HG03521 (cell line): Measurements from ENCODE around the gene ESYT2.
A peak's percentile ranks its signal among the peaks of the same experiment; 100 is the strongest.
"Not testable (repeated sequence)": the region's sequence is repeated elsewhere in the genome, so short reads cannot be mapped to it uniquely, and the experiment has no call there.

ENCODE experiments used
- ATAC-seq: cut with Tn5 transposase; IDR thresholded peaks from one replicate; pipeline ENCODE4 v1.9.1; 2021; ENCODE audit warnings: mild to moderate bottlenecking, moderate library complexity; ENCODE audit not compliant: unreplicated experiment

Gene ESYT2

GRCh38 chr7:158727690-158728089, 101.6 kb downstream of the ESYT2 start:
- no peak for ATAC-seq

- no peak for ATAC-seq
Observed at GRCh38 chr7:158726277-158726807, 103.0 kb downstream of the ESYT2 start.

GRCh38 chr7:158725506-158725800, 103.9 kb downstream of the ESYT2 start:
- ATAC-seq = no peak

- no peak for ATAC-seq
Observed at GRCh38 chr7:158724658-158725505, 104.4 kb downstream of the ESYT2 start.

GRCh38 chr7:158723714-158724385, 105.5 kb downstream of the ESYT2 start:
- ATAC-seq = no peak

- ATAC-seq = no peak
Observed at GRCh38 chr7:158723266-158723665, 106.0 kb downstream of the ESYT2 start.

- no peak for ATAC-seq
Observed at GRCh38 chr7:158722574-158723237, 106.6 kb downstream of the ESYT2 start.

GRCh38 chr7:158720112-158720511, 109.2 kb downstream of the ESYT2 start:
- no peak for ATAC-seq

- no peak for ATAC-seq
Observed at GRCh38 chr7:158716802-158717201, 112.5 kb downstream of the ESYT2 start.

- no peak for ATAC-seq
Observed at GRCh38 chr7:158710651-158711102, 118.6 kb downstream of the ESYT2 start.

GRCh38 chr7:158707610-158708009, 121.7 kb downstream of the ESYT2 start:
- no peak for ATAC-seq

- no peak for ATAC-seq
Observed at GRCh38 chr7:158706710-158707590, 122.4 kb downstream of the ESYT2 start.

- no peak for ATAC-seq
Observed at GRCh38 chr7:158706273-158706704, 123.0 kb downstream of the ESYT2 start.

- ATAC-seq = peak; percentile 13
Observed at GRCh38 chr7:158705234-158705850, 124.0 kb downstream of the ESYT2 start.

GRCh38 chr7:158704524-158705233, 124.6 kb downstream of the ESYT2 start, which contains the start of gene NCAPG2:
TSS of gene NCAPG2 (minus strand) at chr7:158704804. CDS start at chr7:158701899, 2,905 bp downstream.
- peak; percentile 98 for ATAC-seq

- not testable (repeated sequence) for ATAC-seq
Observed at GRCh38 chr7:158703679-158704523, 125.4 kb downstream of the ESYT2 start.

GRCh38 chr7:158702944-158703343, 126.4 kb downstream of the ESYT2 start:
- ATAC-seq = no peak

GRCh38 chr7:158702196-158702595, 127.1 kb downstream of the ESYT2 start:
- no peak for ATAC-seq
